HepG2 (cell line): ENCODE results near the gene ECSCR. TPM values are rescaled to one million over a fixed set of nuclear protein-coding genes. Genes with fewer than 3 reads are reported as not detected.

ENCODE experiments used
- ATF5 ChIP-seq: sonication (generic); formaldehyde crosslinking; IDR thresholded peaks from 2 replicates; pipeline ENCODE4 v1.4.0; 2020; ENCODE audit warnings: mild to moderate bottlenecking, low read depth, missing genetic modification reagents
- ATF6 ChIP-seq: sonication (generic); formaldehyde crosslinking; conservative IDR thresholded peaks from 2 replicates; pipeline ENCODE4 v1.4.0; 2020; ENCODE audit warnings: missing genetic modification reagents
- CREM ChIP-seq, 2 experiments: sonication (generic) in 1 of 2; formaldehyde crosslinking in 1 of 2; IDR thresholded peaks; 2 replicates each; pipeline versions ENCODE4 v1.4.0 to v1.6.1; 2016 to 2020; ENCODE audit warnings: antibody characterized with exemption in 1 of 2, mild to moderate bottlenecking in 1 of 2, missing genetic modification reagents in 1 of 2
- ELF3 ChIP-seq: IDR thresholded peaks from 2 replicates; pipeline ENCODE4 v1.6.1; 2016; ENCODE audit warnings: missing genetic modification reagents, missing compliant biosample characterization
- EP300 ChIP-seq, 3 experiments: sonication (generic) in 1 of 3; formaldehyde crosslinking in 1 of 3; IDR thresholded peaks; 2 replicates each; pipeline versions ENCODE4 v1.5.1 to v1.6.1; 2011 to 2020; ENCODE audit warnings: low read depth in 2 of 3, low read length in 2 of 3, borderline replicate concordance in 1 of 3, improper control_type of control experiment in 1 of 3, mild to moderate bottlenecking in 1 of 3, missing genetic modification reagents in 1 of 3, moderate library complexity in 1 of 3
- GTF3A ChIP-seq: sonication (generic); formaldehyde crosslinking; conservative IDR thresholded peaks from 2 replicates; pipeline ENCODE4 v1.4.0; 2020; ENCODE audit warnings: mild to moderate bottlenecking, missing genetic modification reagents
- KMT2B ChIP-seq: IDR thresholded peaks from 2 replicates; pipeline ENCODE4 v1.6.1; 2016; ENCODE audit warnings: missing genetic modification reagents, missing compliant biosample characterization
- MXD4 ChIP-seq: IDR thresholded peaks from 2 replicates; pipeline ENCODE4 v1.6.1; 2016; ENCODE audit warnings: mild to moderate bottlenecking, missing biosample characterization, missing genetic modification reagents
- NR0B2 ChIP-seq: sonication (generic); formaldehyde crosslinking; IDR thresholded peaks from 2 replicates; pipeline ENCODE4 v1.4.0; 2020; ENCODE audit warnings: mild to moderate bottlenecking, missing genetic modification reagents
- SNAI1 ChIP-seq: sonication (generic); formaldehyde crosslinking; IDR thresholded peaks from 2 replicates; pipeline ENCODE4 v1.5.0; 2020; ENCODE audit warnings: mild to moderate bottlenecking, missing genetic modification reagents, borderline replicate concordance
- STAT5B ChIP-seq: sonication (generic); formaldehyde crosslinking; IDR thresholded peaks from 2 replicates; pipeline ENCODE4 v1.4.0; 2020; ENCODE audit warnings: missing genetic modification reagents
- TARDBP ChIP-seq: sonication (generic); formaldehyde crosslinking; IDR thresholded peaks from 2 replicates; pipeline ENCODE4 v1.8.0; 2022; ENCODE audit warnings: mild to moderate bottlenecking, missing genetic modification reagents
- ZNF143 ChIP-seq: sonication (generic); formaldehyde crosslinking; IDR thresholded peaks from 2 replicates; pipeline ENCODE4 v1.4.0; 2020; ENCODE audit warnings: missing genetic modification reagents
- ZNF160 ChIP-seq: sonication (generic); formaldehyde crosslinking; IDR thresholded peaks from 2 replicates; pipeline ENCODE4 v1.8.0; 2022; ENCODE audit warnings: mild to moderate bottlenecking, inconsistent platforms, missing genetic modification reagents
- ZNF446 ChIP-seq: sonication (generic); formaldehyde crosslinking; IDR thresholded peaks from 2 replicates; pipeline ENCODE4 v1.5.0; 2020; ENCODE audit warnings: mild to moderate bottlenecking, missing genetic modification reagents
- ZNF552 ChIP-seq: sonication (generic); formaldehyde crosslinking; IDR thresholded peaks from 2 replicates; pipeline ENCODE4 v1.9.0; 2022; ENCODE audit warnings: missing genetic modification reagents, mild to moderate bottlenecking, borderline replicate concordance
- ZNF619 ChIP-seq: sonication (generic); formaldehyde crosslinking; IDR thresholded peaks from 2 replicates; pipeline ENCODE4 v1.4.0; 2020; ENCODE audit warnings: mild to moderate bottlenecking, missing genetic modification reagents
- polyA plus RNA-seq, 8 experiments: library from polyadenylated mRNA; depleted of rRNA in 3 of 8; stranded (reverse) in 7 of 8; unstranded in 1 of 8; fragments of >200 nt; fragmentation: Illumina TruSeq in 4 of 8; extraction: Trizol in 4 of 8; gene quantifications; 2 replicates each; pipeline versions ENCODE4 v1.2.1 to v1.2.3, GENCODE V29; 2011 to 2016; ENCODE audit warnings: low read depth in 4 of 8, missing spikeins in 1 of 8, mixed read lengths in 1 of 8; ENCODE audit not compliant: insufficient read depth in 1 of 8
- total RNA-seq, 5 experiments: library from RNA; depleted of rRNA; stranded (reverse); fragments of >200 nt; fragmentation: Illumina TruSeq; extraction: Trizol; gene quantifications; 2 replicates each; pipeline ENCODE4 v1.2.3, GENCODE V29; 2016; ENCODE audit warnings: low read depth in 1 of 5

The ECSCR gene
- total and polyA plus RNA-seq, 2 of the 13 experiments (the other 11 are each of a cell fraction or from before 2014, with no cell fraction given), result 0.18 TPM; not detected in 1

GRCh38 chr5:139403787-139404483 is 58.6 kb downstream of the ECSCR start, which contains the start of gene SPATA24 (continued):
- TF ChIP-seq ATF6 (CRISPR knock-in tag) (no peak), KMT2B (CRISPR knock-in tag) (no peak), STAT5B (no peak), ZNF552 (CRISPR knock-in tag) (no peak), ZNF143 (CRISPR knock-in tag) (no peak), ELF3 (CRISPR knock-in tag) (peak; percentile 36; the same call in 1 of the 2 replicates), SNAI1 (CRISPR knock-in tag) (no peak), ATF5 (CRISPR knock-in tag) (no peak), ZNF619 (CRISPR knock-in tag) (0 out of 2 replicates have a peak, but pooled peaks have one; percentile 69), EP300 (IDR thresholded peaks at IDR 0.05; ENCODE audit: low read depth in 2 of 2, low read length in 2 of 2) (peak in 1 of 2 experiments; percentile 30; a peak in 1 of 4 replicates), EP300 (CRISPR knock-in tag; IDR thresholded peaks at IDR 0.05; ENCODE audit: borderline replicate concordance) (no peak), MXD4 (CRISPR knock-in tag) (0 out of 2 replicates have a peak, but pooled peaks have one; percentile 37), ZNF446 (CRISPR knock-in tag) (no peak), GTF3A (no peak), ZNF160 (CRISPR knock-in tag) (no peak), CREM (IDR thresholded peaks at IDR 0.05) (peak; percentile 77), CREM (CRISPR knock-in tag; IDR thresholded peaks at IDR 0.05) (no peak), NR0B2 (CRISPR knock-in tag) (0 out of 2 replicates have a peak, but pooled peaks have one; percentile 31), TARDBP (no peak)
